ENCODE measurements around the gene TBKBP1. TPM values are rescaled to one million over a fixed set of nuclear protein-coding genes. Genes with fewer than 3 reads are reported as not detected.

Gene TBKBP1
- 10 to 100 TPM; 13.7 to 17.9 TPM for total RNA-seq
- long read RNA-seq, partial matches to known transcripts = 5 of 7 reads
- long read RNA-seq, other reads (novel, unspliced or antisense) = 2 of 7 reads

- peak; percentile 63 for DNase-seq
- intact Hi-C loops (cut with DNase I) = no loop called here
- peak; percentile 50 to 53 for ATAC-seq
Measured at GRCh38 chr17:47693731-47694580, at the start of gene TBKBP1. TBKBP1 (plus strand) TSS chr17:47694161; CDS start chr17:47696113, 1,952 bp downstream.

- ATAC-seq = no peak
- intact Hi-C loops (cut with DNase I) = no loop called here
- no peak for DNase-seq
Measured at GRCh38 chr17:47644324-47644723, 49.6 kb upstream of the TBKBP1 start.

GRCh38 chr17:47649153-47649971, 44.6 kb upstream of the TBKBP1 start, which contains the start of gene KPNB1:
KPNB1 (plus strand) TSS chr17:47649919; CDS start chr17:47650245, 326 bp downstream.
- ATAC-seq = peak; percentile 91 to 93
- DNase-seq = peak; percentile 99
- intact Hi-C loops (cut with DNase I) = no loop called here

GRCh38 chr17:47649972-47650524, 43.9 kb upstream of the TBKBP1 start:
- no peak for DNase-seq
- intact Hi-C loops (cut with DNase I) = no loop called here
- ATAC-seq = peak; percentile 11 to 24

- intact Hi-C loops (cut with DNase I) = no loop called here
- ATAC-seq (peak; percentile 74 to 82), DNase-seq (peak; percentile 97)
Measured at GRCh38 chr17:47650525-47651522, 43.1 kb upstream of the TBKBP1 start.

GRCh38 chr17:47651704-47652103, 42.3 kb upstream of the TBKBP1 start:
- no peak for DNase-seq
- intact Hi-C loops (cut with DNase I) = no loop called here
- no peak for ATAC-seq

GRCh38 chr17:47652570-47652969, 41.4 kb upstream of the TBKBP1 start:
- DNase-seq = no peak
- intact Hi-C loops (cut with DNase I) = no loop called here
- no peak for ATAC-seq

- no peak for ATAC-seq
- no peak for DNase-seq
- intact Hi-C loops (cut with DNase I) = no loop called here
Measured at GRCh38 chr17:47653442-47653841, 40.5 kb upstream of the TBKBP1 start.

- no peak for ATAC-seq
- no peak for DNase-seq
- intact Hi-C loops (cut with DNase I) = no loop called here
Measured at GRCh38 chr17:47654991-47655390, 39.0 kb upstream of the TBKBP1 start.

GRCh38 chr17:47660064-47660492, 33.9 kb upstream of the TBKBP1 start:
- intact Hi-C loops (cut with DNase I) = loop anchor here (10.0 kb wide), 3 partner anchors 85 to 145 kb away; no protein-coding TSS in a partner anchor

GRCh38 chr17:47663912-47664623, 29.9 kb upstream of the TBKBP1 start:
- intact Hi-C loops (cut with DNase I) = loop anchor here (10.0 kb wide), 3 partner anchors 81 to 141 kb away; no protein-coding TSS in a partner anchor
- no peak for DNase-seq
- ATAC-seq = peak; percentile 65 to 79

More at GRCh38 chr17:47660064-47660492, 33.9 kb upstream of the TBKBP1 start:
- DNase-seq (no peak), ATAC-seq (no peak)

GRCh38 chr17:47664624-47664941, 29.4 kb upstream of the TBKBP1 start:
- DNase-seq = no peak
- no peak for ATAC-seq
- intact Hi-C loops (cut with DNase I) = loop anchor here (10.0 kb wide), 3 partner anchors 80 to 140 kb away; no protein-coding TSS in a partner anchor

GRCh38 chr17:47665655-47666054, 28.3 kb upstream of the TBKBP1 start:
- intact Hi-C loops (cut with DNase I) = loop anchor here (10.0 kb wide), 3 partner anchors 79 to 139 kb away; no protein-coding TSS in a partner anchor
- no peak for DNase-seq
- ATAC-seq = no peak

GRCh38 chr17:47669081-47669480, 24.9 kb upstream of the TBKBP1 start:
- intact Hi-C loops (cut with DNase I) = loop anchor here (10.0 kb wide), 3 partner anchors 76 to 136 kb away; no protein-coding TSS in a partner anchor
- DNase-seq (no peak), ATAC-seq (no peak)

GRCh38 chr17:47670064-47670463, 23.9 kb upstream of the TBKBP1 start:
- no peak for ATAC-seq
- DNase-seq = no peak
- intact Hi-C loops (cut with DNase I) = no loop called here

GRCh38 chr17:47674499-47674898, 19.5 kb upstream of the TBKBP1 start:
- ATAC-seq (no peak), DNase-seq (no peak)
- intact Hi-C loops (cut with DNase I) = no loop called here

GRCh38 chr17:47675380-47676198, 18.4 kb upstream of the TBKBP1 start:
- intact Hi-C loops (cut with DNase I) = no loop called here
- ATAC-seq (peak in 1 of 2 donors; percentile 20), DNase-seq (no peak)

Measured in left cardiac atrium (tissue), 4 donors.